Ovary (tissue), 9 donors: Measurements from ENCODE around the gene NTMT2. TPM values are rescaled to one million over a fixed set of nuclear protein-coding genes. Genes with fewer than 3 reads are reported as not detected.

Experiments
- DNase-seq, 5 donors: peaks; one replicate each; pipeline ENCODE4 v3.0.0-alpha.2; 2019 to 2020
- H3K27ac ChIP-seq, 2 donors: fragments of 200-600 bp; one replicate each; pipeline versions ENCODE4 v1.5.1 to v1.8.0; 2019 to 2022
- H3K27me3 ChIP-seq: fragments of 200-600 bp; one replicate; pipeline ENCODE4 v1.8.0; 2022
- H3K36me3 ChIP-seq: fragments of 200-600 bp; sonication (generic); one replicate; pipeline ENCODE4 v1.5.1; 2019
- H3K4me1 ChIP-seq: one replicate; pipeline ENCODE4 v1.8.1; 2013; ENCODE audit warnings: mild to moderate bottlenecking, moderate library complexity; ENCODE audit not compliant: insufficient read depth
- H3K4me3 ChIP-seq: fragments of 200-600 bp; sonication (generic); one replicate; pipeline ENCODE4 v1.5.1; 2017
- H3K9me3 ChIP-seq, 2 donors: fragments of 200-600 bp in 1 of 2; sonication (generic) in 1 of 2; one replicate each; pipeline versions ENCODE4 v1.5.1 to v1.8.1; 2013 to 2019; ENCODE audit warnings: mild to moderate bottlenecking in 1 of 2, moderate library complexity in 1 of 2
- EP300 ChIP-seq: sonication (generic); formaldehyde crosslinking; IDR thresholded peaks from one replicate; pipeline ENCODE4 v1.6.1; 2017; ENCODE audit warnings: antibody characterized with exemption
- POLR2A ChIP-seq: fragments of 450-650 bp; IDR thresholded peaks from one replicate; pipeline ENCODE4 v1.6.1; 2017; ENCODE audit warnings: antibody characterized with exemption, mild to moderate bottlenecking, moderate library complexity
- WGBS, 3 donors: extraction: QIAGEN DNeasy Blood & Tissue Kit in 1 of 3; methylation state at CpG; one replicate each; pipeline versions ENCODE4 v1.1.5 to v1.1.7; 2013 to 2017; 5-methylcytosine and 5-hydroxymethylcytosine counted together
- intact Hi-C, 4 donors: fragments of 100-400 bp; cut with DNase I; formaldehyde crosslinking; loops; one replicate each; pipeline versions ENCODE4 v1.11.0 to v1.15.1; 2022 to 2023
- polyA plus RNA-seq, 2 donors: library from polyadenylated mRNA; stranded (reverse); fragments of 200-250 nt in 1 of 2; fragments of 350-450 nt in 1 of 2; fragmentation: Illumina TruSeq in 1 of 2; extraction: RNeasy Lipid Tissue Mini Kit (QIAGEN cat#74804) in 1 of 2; gene quantifications; one replicate each; pipeline ENCODE4 v1.2.3, GENCODE V29; 2013 to 2014
- total RNA-seq, 7 donors: library from RNA; depleted of rRNA in 2 of 7; stranded (reverse); fragments of >200 nt in 2 of 7; fragmentation: NEBNext Ultra II Directional in 3 of 7; extraction: Animal tissue kit (Norgen Biotek cat#: 25700) in 3 of 7; gene quantifications; one replicate each; pipeline versions ENCODE4 v1.1.0 to v1.2.4, GENCODE V29; 2016 to 2023
- TF ChIP-seq, protein P1 (sequence below), 3 donors: fragments of 450-650 bp in 2 of 3; fragments of 200-600 bp in 1 of 3; IDR thresholded peaks; one replicate each; pipeline versions ENCODE4 v1.5.1 to v1.8.0; 2016 to 2022; ENCODE audit warnings: antibody characterized with exemption in 3 of 3, mild to moderate bottlenecking in 1 of 3
- donor health status: DM: no; HTN: no; CAD: no; lungs with moderate emphysema.
- donor health status: DM: no; HTN: no; CAD: no.
- donor health status: Bipolar disorder and iron deficiency.
- donor health status: DM: yes; HTN: yes; CAD: no.
- donor health status: DM: no; HTN: no; CAD: no.
- donor health status: DM: yes; HTN: yes; CAD: no.

Gene NTMT2
- total and polyA plus RNA-seq, 9 donors = not detected

DNA sequence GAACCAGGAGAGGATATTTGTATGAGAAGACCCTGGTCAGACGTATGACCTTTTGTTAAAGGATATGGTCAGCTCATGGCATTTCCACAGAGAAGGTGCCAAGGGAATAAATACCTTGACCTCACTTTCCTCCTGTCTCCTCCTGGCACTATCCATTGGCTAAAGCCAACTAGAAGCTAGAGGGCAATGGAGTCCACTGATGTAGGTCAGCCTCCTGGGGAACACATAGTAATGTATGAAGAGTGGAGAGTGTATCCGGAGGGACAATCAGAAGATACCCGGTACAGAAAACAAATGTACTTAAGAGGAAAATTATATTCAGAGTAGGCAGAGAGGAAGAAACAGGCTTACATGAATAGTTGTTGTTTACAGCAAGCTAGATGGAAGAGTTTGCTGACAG is 698 bp upstream of the NTMT2 start:
- Histone ChIP-seq H3K4me3 (no peak overlapping the region), H3K27me3 (no peaks in the 10 kb centered on the region), H3K4me1 (no peaks in the 10 kb centered on the region), H3K27ac (no peak overlapping the region), H3K36me3 (no peaks in the 10 kb centered on the region), H3K9me3 (no peaks in the 10 kb centered on the region)
- TF ChIP-seq POLR2A (no peak), EP300 (no peak)
- TF ChIP-seq, protein P1, sequence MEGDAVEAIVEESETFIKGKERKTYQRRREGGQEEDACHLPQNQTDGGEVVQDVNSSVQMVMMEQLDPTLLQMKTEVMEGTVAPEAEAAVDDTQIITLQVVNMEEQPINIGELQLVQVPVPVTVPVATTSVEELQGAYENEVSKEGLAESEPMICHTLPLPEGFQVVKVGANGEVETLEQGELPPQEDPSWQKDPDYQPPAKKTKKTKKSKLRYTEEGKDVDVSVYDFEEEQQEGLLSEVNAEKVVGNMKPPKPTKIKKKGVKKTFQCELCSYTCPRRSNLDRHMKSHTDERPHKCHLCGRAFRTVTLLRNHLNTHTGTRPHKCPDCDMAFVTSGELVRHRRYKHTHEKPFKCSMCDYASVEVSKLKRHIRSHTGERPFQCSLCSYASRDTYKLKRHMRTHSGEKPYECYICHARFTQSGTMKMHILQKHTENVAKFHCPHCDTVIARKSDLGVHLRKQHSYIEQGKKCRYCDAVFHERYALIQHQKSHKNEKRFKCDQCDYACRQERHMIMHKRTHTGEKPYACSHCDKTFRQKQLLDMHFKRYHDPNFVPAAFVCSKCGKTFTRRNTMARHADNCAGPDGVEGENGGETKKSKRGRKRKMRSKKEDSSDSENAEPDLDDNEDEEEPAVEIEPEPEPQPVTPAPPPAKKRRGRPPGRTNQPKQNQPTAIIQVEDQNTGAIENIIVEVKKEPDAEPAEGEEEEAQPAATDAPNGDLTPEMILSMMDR (IDR thresholded peaks at IDR 0.05) = no peak
- intact Hi-C loops = no loop called here
- 90 to 94% (median 93%) methylated on average over 3 of the region's 3 CpGs for WGBS, 3 donors
- no peak for DNase-seq

DNA sequence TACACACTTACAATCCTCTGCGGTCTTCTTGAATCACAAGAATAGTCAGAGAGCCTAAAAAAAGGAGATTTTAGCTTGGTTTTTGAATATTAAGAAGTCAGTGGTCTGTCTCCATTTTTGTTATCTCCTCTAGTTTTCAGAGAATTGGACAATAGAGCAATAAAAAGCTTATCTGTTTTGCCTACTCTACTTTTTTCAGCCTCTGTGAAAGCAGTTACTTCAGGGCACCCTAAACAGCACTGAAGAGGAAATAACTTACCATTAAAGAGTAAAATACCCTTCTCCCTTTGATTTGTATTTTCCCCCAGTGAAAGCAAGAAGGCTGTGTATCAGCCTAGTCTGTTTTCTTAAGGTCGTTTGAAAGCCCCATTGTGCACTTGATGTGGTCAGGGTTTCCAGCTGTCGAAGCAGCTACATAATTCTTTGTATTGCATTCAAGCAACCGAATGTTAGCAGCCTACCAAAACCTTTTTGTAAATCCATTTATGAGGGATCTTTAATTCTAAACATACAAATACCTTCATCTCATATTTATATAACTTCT is 1.0 kb downstream of the NTMT2 start:
- no peak for DNase-seq
- no peaks in the 10 kb centered on the region for H3K4me1 ChIP-seq
- no peak overlapping the region for H3K27ac ChIP-seq
- intact Hi-C loops = no loop called here
- WGBS, 3 donors = 39 to 42% (median 40%) methylated on average over 4 of the region's 4 CpGs
- no peaks in the 10 kb centered on the region for H3K9me3 ChIP-seq
- TF ChIP-seq EP300 = no peak
- TF ChIP-seq, protein P1 (IDR thresholded peaks at IDR 0.05) = no peak
- no peak for TF ChIP-seq POLR2A
- no peak overlapping the region for H3K4me3 ChIP-seq
- no peaks in the 10 kb centered on the region for H3K36me3 ChIP-seq
- H3K27me3 ChIP-seq = no peaks in the 10 kb centered on the region

DNA sequence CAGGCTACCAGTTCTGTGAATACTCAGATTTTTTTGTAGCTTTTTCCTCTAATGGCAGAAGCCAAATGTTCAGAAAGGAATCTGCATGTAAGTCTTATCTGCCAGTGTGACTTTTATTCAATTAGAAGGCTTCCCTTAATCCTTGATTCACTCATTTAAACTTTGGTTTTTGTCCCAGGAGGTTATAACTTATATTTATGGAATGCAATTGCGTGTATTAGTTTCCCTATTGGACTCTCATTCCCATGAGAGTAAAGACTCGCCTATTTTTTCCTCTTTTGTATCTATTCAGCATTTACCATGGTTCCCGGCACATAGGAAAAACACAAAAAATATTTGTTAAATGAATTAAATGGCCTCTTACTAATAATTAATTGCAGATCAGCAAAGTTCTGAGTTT is 3.5 kb downstream of the NTMT2 start:
- H3K27me3 ChIP-seq = no peaks in the 10 kb centered on the region
- no peak for DNase-seq
- no peaks in the 10 kb centered on the region for H3K4me1 ChIP-seq
- H3K36me3 ChIP-seq = no peaks in the 10 kb centered on the region
- H3K27ac ChIP-seq = no peak overlapping the region
- H3K9me3 ChIP-seq = no peaks in the 10 kb centered on the region
- intact Hi-C loops = no loop called here
- TF ChIP-seq EP300 = no peak
- TF ChIP-seq, protein P1 (IDR thresholded peaks at IDR 0.05) = no peak
- no peak for TF ChIP-seq POLR2A
- H3K4me3 ChIP-seq = no peak overlapping the region
- WGBS, 3 donors = 41 to 61% (median 60%) methylated on average over 3 of the region's 3 CpGs

DNA sequence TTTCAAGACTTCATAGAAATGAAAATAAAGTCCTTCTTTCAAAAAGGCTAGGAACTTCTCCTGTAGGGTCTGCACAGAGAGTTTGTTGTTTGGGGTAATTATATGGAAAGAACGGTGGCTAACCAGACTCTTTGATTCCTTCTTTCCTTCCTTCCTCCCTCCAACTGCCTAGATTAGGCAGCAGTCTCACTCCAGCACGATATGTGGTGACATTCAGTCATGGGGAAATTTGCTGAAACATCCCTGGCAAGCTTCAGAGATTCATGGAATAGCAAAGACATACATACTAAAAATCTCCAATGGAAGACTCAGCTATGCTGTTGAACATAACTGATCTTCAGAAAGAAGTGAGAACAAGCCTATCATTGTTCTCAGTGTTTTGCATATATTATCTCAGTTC is 4.3 kb downstream of the NTMT2 start:
- DNase-seq = no peak
- H3K27ac ChIP-seq = no peak overlapping the region
- no peaks in the 10 kb centered on the region for H3K36me3 ChIP-seq
- intact Hi-C loops = no loop called here
- no peaks in the 10 kb centered on the region for H3K9me3 ChIP-seq
- H3K4me3 ChIP-seq = no peak overlapping the region
- no peaks in the 10 kb centered on the region for H3K27me3 ChIP-seq
- H3K4me1 ChIP-seq = no peaks in the 10 kb centered on the region
- TF ChIP-seq EP300 (no peak), POLR2A (no peak)
- TF ChIP-seq, protein P1 (IDR thresholded peaks at IDR 0.05) = no peak
- 50 to 55% (median 54%) methylated on average over 2 of the region's 2 CpGs for WGBS, 3 donors
